ENCODE results near the gene PAK4. TPM values are rescaled to one million over a fixed set of nuclear protein-coding genes. Genes with fewer than 3 reads are reported as not detected.
A peak's percentile ranks its signal among the peaks of the same experiment; 100 is the strongest.

PAK4 gene
- total and polyA plus RNA-seq, 9 of the 15 experiments (the other 6 are each of a cell fraction or from before 2014, with no cell fraction given): 0.21 to 33.5 (median 5.8) TPM

- H3K9me1 ChIP-seq (ENCODE audit: control insufficient read depth, insufficient read depth, low read length): no peaks in the 10 kb centered on the region
- in situ Hi-C loops (cut with MboI): no loop called here
- TF ChIP-seq HEY1 (CRISPR knock-in tag; IDR thresholded peaks at IDR 0.05; ENCODE audit: borderline replicate concordance) (no peak), RBM25 (IDR thresholded peaks at IDR 0.05; ENCODE audit: low read depth, low read length, severe bottlenecking) (peak; percentile 93), ZNF436 (CRISPR knock-in tag; IDR thresholded peaks at IDR 0.05) (no peak), ZZZ3 (IDR thresholded peaks at IDR 0.05) (no peak), BCOR (IDR thresholded peaks at IDR 0.05) (peak; percentile 55), CHD4 (IDR thresholded peaks at IDR 0.05; ENCODE audit: insufficient read depth, insufficient replicate concordance, low read depth, low read length, poor library complexity, severe bottlenecking) (peak; percentile 29), SMC3 (conservative IDR thresholded peaks at IDR 0.05; ENCODE audit: insufficient read depth, low read depth, low read length) (no peak), RCOR1 (IDR thresholded peaks at IDR 0.05; ENCODE audit: borderline replicate concordance in 1 of 2, low read depth in 2 of 2, low read length in 2 of 2) (peak in 1 of 2 experiments; percentile 34; a peak in 1 of 4 replicates), KDM1A (IDR thresholded peaks at IDR 0.05) (peak; percentile 31 to 37; a peak in 2 of 4 replicates)
- ATAC-seq (no peak), DNase-seq (ENCODE audit: extremely low read depth in 1 of 4, low spot score in 3 of 4) (no peak), FAIRE-seq (peak; percentile 40)
- ChIA-PET CTCF (ENCODE audit: low intra/inter-chr PET ratio) (no interaction called here), POLR2A (interaction anchor here (0.8 to 1.6 kb wide), 3 partner anchors 9 to 148 kb away, joined by 3 read pairs; no protein-coding TSS in a partner anchor)
- H3K4me1 ChIP-seq (replicated peaks in 1 of 2; ENCODE audit: control insufficient read depth in 2 of 2, insufficient read depth in 2 of 2, low read length in 2 of 2): peaks cover 0 to 1% of the 10 kb centered on the region in 2 experiments; a peak in 2 of 5 replicates
- H3K36me3 ChIP-seq (ENCODE audit: control insufficient read depth, insufficient read depth, low read length): no peaks in the 10 kb centered on the region
- H3K4me2 ChIP-seq (ENCODE audit: insufficient read depth, low read length): no peak overlapping the region
- intact Hi-C loops (cut with micrococcal nuclease): no loop called here
- no peak overlapping the region for H3K27ac ChIP-seq (ENCODE audit: extremely low read depth, low read depth, low read length)
- 3% methylated on average over 7 of the region's 7 CpGs for WGBS (ENCODE audit: insufficient coverage, low coverage, missing lambda C conversion rate)
- no peak overlapping the region for H3K4me3 ChIP-seq
- no peaks in the 10 kb centered on the region for H3K79me2 ChIP-seq (ENCODE audit: control insufficient read depth, insufficient read depth, low read length)
- no TSS peak for BruUV-seq (replicated peaks)
- H3K9ac ChIP-seq (ENCODE audit: insufficient read depth in 1 of 2, low read depth in 2 of 2, low read length in 2 of 2): no peak overlapping the region
- H3K9me3 ChIP-seq (replicated peaks; ENCODE audit: control insufficient read depth, insufficient read depth, low read depth, low read length): no peaks in the 10 kb centered on the region
- no peaks in the 10 kb centered on the region for H4K20me1 ChIP-seq (replicated peaks; ENCODE audit: control insufficient read depth, insufficient read depth, low read length)
- no peak overlapping the region for H2AFZ ChIP-seq (ENCODE audit: low read depth, low read length)
- H3K27me3 ChIP-seq (ENCODE audit: control insufficient read depth in 2 of 2, insufficient read depth in 2 of 2, low read length in 2 of 2): peaks cover 16 to 24% of the 10 kb centered on the region in 2 experiments; a peak in 4 of 5 replicates
These were observed 47.0 kb upstream of the PAK4 start for GRCh38 chr19:39078436-39079200.
